ENCODE measurements around the gene MIA.

DNA sequence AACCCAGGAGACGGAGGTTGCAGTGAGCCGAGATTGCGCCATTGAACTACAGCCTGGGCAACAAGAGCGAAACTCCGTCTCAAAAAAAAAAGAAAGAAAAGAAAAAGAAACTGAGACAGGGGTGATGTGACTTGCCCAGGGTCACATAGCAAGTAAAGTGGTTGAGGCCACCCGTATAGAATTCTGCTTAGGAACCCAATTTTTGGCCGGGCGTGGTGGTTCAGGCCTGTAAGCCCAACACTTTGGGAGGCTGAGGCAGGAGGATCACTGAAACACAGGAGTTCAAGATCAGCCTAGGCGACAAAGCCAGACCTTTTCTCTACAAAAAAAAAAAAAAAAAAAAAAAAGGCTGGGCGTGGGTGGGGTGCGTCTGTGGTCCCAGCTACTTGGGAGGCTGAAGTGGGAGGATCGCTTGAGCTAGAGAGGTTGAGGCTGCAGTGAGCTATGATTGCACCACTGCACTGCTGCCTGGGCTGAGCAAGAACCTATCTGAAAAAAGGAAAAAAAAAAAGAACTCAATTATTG lies 23.0 kb upstream of the MIA start:
- TF ChIP-seq EP300 (IDR thresholded peaks at IDR 0.05) = no peak
- TF ChIP-seq, protein P1, sequence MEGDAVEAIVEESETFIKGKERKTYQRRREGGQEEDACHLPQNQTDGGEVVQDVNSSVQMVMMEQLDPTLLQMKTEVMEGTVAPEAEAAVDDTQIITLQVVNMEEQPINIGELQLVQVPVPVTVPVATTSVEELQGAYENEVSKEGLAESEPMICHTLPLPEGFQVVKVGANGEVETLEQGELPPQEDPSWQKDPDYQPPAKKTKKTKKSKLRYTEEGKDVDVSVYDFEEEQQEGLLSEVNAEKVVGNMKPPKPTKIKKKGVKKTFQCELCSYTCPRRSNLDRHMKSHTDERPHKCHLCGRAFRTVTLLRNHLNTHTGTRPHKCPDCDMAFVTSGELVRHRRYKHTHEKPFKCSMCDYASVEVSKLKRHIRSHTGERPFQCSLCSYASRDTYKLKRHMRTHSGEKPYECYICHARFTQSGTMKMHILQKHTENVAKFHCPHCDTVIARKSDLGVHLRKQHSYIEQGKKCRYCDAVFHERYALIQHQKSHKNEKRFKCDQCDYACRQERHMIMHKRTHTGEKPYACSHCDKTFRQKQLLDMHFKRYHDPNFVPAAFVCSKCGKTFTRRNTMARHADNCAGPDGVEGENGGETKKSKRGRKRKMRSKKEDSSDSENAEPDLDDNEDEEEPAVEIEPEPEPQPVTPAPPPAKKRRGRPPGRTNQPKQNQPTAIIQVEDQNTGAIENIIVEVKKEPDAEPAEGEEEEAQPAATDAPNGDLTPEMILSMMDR (IDR thresholded peaks at IDR 0.05) = no peak
- no peak for TF ChIP-seq POLR2A (IDR thresholded peaks at IDR 0.05)

Measured in gastroesophageal sphincter (tissue), 3 donors.